ENCODE results near the gene SLC22A12.

The SLC22A12 gene

DNA sequence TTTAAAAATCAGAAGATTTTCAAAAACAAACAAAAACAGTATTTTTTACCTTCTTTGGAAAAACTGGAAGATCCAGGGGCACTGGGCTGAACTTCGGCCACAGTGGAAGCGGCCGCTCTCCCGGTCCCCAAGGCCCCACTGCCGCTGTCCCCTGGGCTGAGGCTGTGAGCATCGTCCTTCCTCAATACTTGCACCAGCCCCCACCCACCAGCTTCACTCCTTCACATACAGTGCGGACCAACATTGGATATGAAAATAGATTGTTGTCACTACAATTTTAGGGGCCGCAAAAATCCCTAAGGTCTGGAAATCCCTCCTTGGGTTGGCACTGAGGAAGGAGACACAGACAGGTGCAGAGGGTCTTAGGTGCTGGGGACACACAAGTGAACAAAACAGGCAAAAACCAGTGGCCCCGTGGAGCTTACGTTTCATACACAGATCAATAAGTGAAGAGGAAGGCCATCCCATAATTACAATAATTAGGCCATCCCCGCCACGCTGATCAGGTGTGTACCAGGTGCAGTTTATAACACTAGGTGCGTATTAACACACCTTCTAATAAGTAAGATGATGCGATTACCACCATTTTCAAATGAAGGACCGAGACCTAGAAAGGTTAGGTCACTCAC is 28.2 kb upstream of the SLC22A12 start:
- no peak for DNase-seq (ENCODE audit: low read depth in 2 of 2)

DNA sequence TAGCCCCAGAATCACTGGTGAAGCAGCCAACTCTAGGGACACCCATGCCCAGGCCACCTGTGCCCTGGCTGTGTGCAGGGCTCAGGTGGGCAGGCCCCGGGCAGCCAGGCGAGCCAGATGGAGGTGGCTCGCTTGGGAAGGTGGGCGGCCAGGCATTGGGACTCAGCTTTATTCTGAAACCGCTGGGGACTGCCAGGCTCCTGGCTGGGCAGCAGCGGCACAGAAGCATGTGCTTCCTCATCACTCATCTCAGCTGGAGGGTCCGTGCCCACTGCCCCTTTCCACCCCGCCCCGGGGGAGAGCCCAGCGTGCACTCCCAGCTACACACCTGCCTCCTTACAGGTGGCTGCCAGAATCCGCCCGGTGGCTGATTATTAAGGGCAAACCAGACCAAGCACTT is 27.1 kb upstream of the SLC22A12 start:
- no peak for DNase-seq (ENCODE audit: low read depth in 2 of 2)

DNA sequence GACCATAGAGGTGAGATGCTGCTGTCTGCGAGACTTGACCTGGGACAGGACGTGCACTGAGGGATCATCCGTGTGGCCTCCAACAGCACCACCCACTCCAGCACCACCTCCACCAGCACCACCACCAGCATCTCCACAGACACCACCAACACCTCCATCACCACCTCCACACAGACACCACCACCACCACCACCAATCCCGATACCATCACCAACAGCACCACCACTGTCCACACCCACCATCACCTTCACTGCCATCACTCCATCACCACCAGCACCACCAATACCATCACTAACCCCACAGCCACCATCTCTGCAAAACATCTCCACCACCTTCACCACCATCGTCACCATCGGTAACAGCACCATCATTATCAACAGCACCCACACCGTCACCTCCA is 26.6 kb upstream of the SLC22A12 start:
- DNase-seq (ENCODE audit: low read depth in 2 of 2), result no peak

DNA sequence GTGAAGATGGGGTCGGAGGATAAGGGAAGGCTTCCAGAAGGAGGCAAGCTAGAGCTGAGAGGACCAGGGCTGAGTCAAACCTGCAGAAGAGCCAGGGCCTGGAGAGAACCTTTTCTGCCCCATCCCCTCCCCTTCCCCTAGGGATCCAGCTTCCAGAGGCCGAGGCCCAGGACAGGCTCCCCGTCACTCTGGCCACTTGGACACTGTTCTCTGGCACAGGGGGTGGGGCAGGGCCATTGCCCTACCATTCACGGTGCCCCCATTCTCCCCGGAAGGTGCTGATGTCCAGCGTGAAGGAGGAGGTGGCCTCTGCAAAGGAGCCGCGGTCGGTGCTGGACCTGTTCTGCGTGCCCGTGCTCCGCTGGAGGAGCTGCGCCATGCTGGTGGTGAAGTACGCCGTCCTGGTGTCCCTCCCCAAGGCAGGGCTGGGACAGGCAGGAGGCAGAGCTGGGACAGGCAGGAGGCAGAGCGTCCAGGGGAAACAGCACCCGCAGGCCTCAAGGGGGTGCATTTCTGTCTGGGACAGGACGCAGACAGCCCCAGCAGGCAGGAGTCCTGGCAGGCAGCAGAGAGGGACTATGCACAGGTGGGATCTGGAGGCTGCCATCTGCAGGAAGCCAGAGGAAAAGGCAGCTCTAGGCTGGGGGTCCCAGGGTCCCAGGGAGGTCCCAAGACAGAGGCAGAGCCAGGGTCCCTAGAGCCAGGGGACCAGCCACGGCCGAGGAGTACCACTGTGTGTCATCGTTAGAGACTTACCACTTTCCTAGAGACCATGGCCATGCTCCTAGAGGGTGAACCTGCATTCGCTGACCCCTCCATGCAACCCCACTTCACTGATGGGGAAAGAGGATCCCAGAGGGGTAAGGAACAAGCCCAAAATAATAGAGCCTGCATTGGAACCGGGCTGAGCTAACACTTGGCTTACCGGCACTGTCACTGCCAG is 25.8 kb upstream of the SLC22A12 start:
- DNase-seq (ENCODE audit: low read depth in 2 of 2), result no peak

DNA sequence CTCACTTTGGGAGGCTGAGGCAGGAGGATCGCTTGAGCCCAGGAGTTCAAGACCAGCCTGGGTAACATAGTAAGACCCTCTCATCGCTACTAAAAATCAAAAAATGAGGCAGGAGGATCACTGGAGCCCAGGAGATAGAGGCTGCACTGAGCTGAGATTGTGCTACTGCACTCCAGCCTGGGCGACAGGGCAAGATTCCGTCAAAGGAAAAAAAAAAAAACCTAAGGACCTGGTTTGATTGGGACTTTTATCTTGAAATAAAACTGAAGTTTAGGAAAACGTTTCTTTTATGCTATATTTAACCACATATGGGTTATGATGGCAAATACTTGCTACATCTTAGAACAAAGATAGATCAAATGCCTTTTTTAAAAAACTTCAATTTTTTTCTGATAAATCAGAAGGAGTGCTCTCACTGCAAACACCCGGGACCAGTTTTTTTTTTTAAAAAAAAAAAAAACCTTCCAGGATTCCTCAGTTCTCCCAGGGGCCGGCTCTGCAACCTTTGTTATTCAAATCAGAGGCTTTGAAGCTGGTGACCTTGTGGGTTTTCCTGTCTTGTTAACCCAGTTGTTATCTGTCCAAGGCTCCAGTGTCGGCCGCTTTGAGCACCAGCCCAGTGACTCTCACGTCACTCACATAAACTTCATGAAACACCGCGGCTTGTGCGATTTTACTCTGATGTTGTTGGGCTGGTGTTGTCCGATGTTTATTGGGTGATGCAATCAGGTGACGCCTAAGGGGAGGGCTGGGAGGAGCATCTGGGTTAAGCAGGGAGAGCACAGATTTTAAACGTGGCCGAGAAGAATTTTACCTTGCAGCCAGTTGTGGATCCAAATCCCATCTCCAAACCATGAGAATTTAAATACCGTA is 24.7 kb upstream of the SLC22A12 start:
- DNase-seq (ENCODE audit: low read depth in 2 of 2), result peak; percentile 6 to 11

DNA sequence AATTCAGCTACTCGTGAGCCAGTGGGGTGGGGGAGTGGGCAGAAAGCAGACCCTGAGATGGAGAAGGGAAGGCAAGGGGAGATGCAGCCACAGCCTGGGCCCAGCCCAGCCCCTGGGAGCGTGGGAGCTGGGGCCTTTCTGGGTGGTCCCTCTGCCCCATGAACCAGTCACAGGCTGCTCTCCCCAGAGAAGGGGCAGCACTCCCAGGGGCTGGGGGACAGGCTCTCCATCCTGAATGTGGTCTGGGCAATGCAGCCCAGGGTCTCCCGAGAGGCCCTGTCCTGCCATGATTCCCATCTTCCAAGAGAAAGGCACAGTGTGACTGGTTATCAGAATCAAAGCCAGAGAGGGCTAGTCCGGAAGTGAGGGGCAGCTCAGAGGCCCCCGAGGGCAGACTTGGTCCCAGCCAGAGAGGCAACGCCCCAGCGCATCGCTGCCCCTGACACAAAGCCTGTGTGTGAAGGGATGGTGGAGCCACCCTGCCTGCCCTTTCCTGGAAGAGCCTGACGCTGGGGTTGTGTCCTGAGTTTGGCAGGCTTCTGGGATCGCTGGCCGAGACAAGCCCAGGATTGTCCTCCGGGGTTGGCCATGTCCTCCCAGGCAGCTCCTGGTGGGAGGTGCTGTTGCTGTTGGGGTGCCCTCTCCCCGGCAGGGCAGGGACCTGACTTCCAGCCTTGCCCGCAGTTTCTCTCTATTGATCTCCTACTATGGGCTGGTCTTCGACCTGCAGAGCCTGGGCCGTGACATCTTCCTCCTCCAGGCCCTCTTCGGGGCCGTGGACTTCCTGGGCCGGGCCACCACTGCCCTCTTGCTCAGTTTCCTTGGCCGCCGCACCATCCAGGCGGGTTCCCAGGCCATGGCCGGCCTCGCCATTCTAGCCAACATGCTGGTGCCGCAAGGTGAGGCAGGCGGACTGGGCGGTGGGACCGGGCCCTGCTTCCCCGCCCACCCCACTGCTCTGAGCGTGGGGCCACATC is 23.8 kb upstream of the SLC22A12 start:
- DNase-seq (ENCODE audit: low read depth in 2 of 2), result no peak

DNA sequence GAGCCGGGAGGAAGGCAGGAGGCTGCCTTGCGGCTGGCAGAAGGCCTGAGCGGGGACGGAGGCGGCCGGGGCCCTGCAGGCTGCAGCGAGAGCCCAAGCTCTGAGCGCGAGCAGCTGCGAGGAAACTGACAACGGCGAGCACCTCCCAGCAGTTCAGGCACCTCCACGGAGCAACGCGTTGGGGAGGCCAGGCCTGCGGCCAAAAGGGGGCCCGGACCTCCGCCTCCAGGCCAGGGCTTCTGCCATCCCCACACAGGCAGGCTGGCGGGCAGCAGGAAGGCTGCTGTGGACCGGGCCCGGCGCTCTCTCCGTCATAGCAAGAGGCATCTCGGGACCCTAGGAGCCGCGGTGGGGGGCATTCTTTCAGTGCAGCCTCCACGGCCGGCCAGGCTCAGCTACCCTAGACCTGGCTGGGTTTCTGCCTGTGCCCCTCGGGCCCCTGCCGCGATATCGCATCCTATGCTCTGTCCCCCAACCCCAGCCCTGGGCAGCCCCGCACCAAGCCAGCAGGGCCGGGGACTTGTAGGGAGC is 22.9 kb upstream of the SLC22A12 start:
- DNase-seq (ENCODE audit: low read depth in 2 of 2), result no peak

DNA sequence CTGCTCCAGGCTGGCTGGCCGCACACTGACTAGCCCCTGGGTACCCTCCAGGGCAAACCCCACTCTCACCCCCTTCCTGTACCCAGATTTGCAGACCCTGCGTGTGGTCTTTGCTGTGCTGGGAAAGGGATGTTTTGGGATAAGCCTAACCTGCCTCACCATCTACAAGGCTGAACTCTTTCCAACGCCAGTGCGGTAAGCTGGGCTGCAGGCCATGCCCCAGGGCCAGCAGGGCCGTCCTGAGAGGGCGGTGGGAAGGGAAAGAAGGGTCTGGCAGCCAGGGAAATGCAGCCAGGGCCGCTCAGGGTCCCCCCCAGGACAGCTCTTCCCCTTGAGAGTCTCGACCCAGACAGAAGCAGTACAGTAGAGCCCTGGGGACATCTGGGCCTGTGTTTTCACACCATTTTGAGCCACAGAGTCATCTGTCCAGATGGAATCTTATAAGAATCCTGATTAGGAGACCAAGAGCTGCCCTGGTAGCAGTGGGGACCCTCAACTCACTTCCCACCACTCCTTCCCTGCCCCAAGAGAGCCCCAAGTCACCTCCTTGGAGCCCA is 22.4 kb upstream of the SLC22A12 start:
- DNase-seq (ENCODE audit: low read depth in 2 of 2), result no peak

DNA sequence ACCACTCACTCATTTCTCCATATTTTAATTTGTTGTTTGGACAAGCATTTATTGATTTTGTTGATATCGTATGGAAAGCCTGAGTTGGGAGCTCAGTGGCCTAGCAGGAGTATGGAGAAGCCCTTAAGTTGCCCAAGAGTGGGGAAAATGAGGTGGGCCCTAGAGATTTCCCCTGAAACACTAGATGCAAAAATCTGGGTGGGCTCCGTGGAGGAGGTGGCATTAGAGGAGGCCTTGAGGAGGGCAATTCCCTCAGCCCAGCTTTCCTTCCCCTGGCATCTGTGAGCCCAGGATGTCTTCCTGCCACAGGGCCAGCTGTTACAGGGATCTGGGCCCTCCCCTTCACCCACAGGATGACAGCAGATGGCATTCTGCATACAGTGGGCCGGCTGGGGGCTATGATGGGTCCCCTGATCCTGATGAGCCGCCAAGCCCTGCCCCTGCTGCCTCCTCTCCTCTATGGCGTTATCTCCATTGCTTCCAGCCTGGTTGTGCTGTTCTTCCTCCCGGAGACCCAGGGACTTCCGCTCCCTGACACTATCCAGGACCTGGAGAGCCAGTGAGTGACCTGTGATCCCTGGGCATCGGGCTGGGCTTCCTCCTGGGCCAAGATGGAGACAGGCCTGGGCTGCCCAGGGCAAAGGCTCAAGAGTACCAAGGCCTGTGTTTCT is 21.6 kb upstream of the SLC22A12 start:
- DNase-seq (ENCODE audit: low read depth in 2 of 2), result no peak

DNA sequence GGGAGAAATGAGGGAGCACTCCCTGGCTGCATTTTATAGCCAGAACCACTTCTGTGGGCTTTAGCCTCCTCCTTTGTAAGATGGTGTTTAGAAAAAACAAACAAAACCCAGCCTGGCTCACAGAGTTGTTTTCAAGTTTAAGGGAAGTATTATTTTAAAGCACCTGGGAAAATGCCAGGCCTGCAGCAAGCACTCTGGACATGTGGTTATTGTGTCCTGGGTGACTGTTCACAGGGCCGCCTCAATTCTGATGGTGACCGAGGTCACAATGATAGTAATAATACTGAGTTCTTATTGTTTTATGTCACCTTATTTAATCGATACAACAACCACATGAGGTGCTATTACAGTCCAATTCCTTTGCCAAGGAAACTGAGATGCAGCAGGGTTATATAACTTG is 20.7 kb upstream of the SLC22A12 start:
- no peak for DNase-seq (ENCODE audit: low read depth in 2 of 2)

DNA sequence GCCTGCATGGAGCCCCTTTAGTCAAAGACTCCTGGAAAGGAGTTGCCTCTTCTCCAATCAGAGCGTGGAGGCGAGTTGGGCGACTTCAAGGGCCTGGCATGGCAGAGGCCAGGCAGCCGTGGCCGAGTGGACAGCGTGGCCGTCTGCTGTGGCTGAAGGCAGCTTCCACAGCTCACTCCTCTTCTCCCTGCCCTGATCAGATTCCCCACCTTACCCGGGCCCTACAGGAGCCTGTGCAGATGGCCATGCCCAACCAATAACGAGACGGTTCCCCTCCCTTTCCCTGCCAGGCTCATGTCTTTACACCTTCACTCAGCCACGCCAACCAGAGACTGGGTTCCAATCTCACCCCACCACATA is 20.0 kb upstream of the SLC22A12 start:
- no peak for DNase-seq (ENCODE audit: low read depth in 2 of 2)

DNA sequence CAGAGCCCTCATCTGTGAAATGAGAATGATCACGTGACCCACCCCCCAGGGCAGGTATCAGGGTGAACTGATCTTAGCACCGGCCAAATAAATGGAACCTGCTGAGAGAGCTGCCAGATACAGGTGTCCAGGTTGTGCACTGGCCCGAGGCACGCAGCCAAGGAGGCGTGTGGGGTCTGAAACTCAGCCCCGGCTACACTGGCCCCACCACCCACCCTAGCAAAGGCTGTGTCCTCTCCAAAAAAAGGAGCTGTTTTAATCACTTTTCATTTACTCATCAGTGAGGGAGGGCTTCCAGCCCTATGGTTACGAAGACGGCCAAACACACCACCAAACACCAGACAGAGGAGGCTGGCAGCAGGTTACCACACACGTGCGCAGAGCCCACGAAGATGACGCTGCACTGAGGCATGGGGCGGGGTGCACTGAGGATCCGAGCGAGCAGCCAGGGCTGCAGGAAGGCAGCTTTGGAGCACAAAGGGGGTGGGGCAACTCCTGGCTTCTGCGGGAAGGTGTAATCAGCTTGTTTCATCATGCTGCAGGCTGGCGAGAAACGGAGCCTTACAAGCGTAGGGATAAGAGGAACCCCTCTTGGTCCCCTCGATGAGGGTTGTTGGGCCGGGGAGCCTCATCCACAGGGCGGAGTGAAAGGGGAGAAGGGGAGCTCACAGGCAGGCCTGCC is 19.5 kb upstream of the SLC22A12 start:
- DNase-seq (ENCODE audit: low read depth in 2 of 2), result no peak

DNA sequence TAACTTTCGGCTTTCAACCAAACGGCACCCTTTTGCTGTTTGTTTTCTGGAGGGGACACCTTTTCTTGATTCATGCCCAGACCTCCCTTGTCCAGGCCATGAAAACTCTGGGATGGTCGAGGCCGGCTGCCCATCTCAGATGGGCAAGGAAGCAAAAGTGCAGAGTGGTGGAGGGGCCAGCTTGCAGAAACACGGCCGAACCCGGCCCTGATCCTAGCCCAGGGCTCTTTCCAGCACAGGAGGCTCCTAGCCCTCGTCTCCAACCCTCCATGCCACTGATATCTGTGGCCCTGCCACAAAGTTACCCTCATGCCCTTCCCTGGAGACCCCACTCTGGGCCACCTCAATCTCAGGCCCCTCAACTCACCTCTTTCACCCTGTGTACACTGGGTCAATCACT is 18.9 kb upstream of the SLC22A12 start:
- no peak for DNase-seq (ENCODE audit: low read depth in 2 of 2)

DNA sequence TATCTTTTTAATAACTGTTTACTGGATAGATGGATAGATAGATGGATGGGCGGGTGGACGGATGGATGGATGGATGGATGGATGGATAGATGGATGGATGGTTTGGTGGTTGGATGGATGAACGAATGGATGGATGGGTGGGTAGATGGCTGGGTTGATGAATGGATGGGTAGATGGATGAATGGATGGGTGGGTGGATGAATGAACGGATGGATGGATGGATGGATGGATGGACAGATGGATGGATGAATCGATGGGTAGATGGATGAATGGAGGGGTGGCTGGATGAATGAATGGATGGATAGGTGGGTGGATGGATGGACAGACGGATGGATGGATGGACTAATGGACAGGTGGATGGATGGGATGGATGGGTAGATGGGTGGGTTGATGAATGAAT is 13.8 kb upstream of the SLC22A12 start:
- DNase-seq (ENCODE audit: low read depth in 2 of 2), result no peak

DNA sequence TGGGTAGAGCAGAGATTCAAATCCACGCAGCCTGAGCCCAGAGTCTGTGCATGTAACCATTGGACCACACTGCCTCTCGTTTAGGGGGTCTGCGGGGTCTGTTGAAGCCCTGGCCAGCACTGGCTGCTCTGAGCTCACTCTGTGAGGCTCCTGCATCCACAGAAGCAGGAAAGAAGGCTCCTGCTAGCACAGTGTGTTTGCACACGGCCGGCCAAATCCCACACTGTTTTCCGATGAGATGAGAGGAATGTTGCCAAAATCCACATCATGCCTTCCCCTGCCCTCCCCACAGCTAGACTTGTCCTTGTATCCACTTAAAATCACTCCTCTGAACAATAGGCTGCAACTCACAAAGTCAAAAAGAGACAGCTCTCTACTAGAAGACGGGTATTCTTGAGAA is 10.6 kb upstream of the SLC22A12 start:
- no peak for DNase-seq (ENCODE audit: low read depth in 2 of 2)

DNA sequence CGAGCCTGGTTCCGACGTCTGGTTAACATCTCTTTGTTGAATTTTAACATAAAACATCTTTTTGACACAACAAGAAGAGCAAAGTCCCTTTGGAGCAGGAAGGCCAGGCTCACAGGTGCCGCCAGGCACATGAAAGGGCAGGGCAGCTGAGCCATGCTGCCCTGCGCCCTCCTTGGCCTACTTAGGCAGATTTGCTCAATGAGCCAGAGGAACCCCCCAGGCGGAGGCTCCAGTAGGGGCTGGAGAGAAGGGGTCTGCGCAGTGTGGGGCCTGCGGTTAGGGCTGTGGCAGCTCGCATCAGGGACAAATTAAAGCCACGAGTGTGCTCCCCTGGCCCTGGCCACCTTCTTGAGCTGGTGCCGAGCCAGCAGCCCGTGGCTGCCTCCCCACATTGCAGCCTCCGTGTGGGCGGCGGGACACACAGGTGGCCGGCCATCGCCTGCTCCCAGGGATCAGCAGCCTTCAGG is 9.9 kb upstream of the SLC22A12 start:
- no peak for DNase-seq (ENCODE audit: low read depth in 2 of 2)

DNA sequence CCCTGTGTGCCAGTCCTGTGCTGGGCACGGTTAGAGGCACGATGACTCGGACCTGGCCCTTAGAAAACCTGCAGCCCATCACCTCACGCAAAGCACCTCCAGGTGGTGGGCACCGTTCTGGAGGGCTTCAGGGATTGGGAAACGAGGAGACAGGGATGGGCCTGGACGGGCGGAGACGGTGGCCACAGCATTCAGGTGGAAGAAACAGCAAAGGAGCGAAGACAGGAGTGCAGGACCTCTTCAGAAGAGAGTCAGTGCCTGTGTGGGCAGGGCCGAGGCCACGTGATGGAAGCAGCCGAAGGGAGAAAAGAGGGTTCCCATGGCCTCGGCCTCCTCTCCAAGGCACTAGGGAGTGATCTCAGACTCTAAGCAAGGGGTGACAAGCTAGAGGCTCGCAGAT is 8.1 kb upstream of the SLC22A12 start:
- DNase-seq (ENCODE audit: low read depth in 2 of 2), result no peak

DNA sequence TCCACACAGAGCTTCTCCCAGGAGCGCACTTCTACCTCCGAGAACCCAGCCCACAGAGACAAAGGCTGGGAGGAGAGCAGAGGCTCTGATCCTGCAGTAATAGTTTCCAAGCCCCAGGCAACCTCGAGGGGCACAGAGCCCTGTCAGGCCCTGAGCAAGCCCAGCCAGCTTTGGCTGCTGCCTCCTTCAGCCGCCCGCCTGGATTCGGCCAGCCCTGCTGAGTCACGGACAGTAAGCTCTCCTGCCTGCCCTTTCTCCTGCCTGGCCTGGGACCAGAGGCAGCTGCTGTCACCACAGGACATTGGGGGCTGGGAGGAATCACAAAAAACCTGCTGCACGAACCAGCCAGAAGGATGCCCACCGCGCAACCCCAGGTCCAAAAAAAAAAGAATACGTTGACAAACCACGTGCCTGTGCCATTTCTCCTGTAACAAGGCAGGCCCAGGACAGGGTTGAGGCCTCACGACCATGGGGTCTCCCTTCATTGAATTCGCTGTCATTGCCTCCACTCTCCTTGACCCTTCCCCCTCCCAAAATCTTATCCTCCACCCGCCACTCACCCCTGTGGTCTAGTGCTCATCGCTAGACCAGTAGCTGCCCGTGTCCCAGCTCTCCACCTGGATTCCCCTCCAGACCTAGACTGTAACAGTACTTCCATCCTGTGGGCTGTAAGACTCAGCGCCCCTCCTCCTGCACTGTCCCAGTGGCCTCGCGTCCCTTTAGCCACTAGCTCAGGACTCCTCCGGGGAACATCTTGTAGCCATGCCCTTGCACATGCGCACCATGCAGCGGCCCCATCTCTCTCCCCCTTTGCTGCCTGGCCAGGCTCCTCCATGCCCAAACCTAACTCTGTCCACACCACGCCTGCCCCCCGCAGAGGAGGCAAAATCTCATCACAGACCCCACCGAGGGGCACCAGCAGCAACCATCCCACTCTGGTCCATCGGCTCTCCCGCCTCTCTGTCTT is 7.4 kb upstream of the SLC22A12 start:
- no peak for DNase-seq (ENCODE audit: low read depth in 2 of 2)
